ENCODE results near the gene GAS2L1.

- TF ChIP-seq CTCF (IDR thresholded peaks at IDR 0.05): no peak
- no peak for TF ChIP-seq ZFX (IDR thresholded peaks at IDR 0.05; ENCODE audit: borderline replicate concordance)
Measured at GRCh38 chr22:29337631-29338284, 31.3 kb downstream of the GAS2L1 start.

Data from 22Rv1 (cell line).